SU-DHL-6 (cell line): ENCODE measurements around the gene DNAI2.

Experiments
- H2AFZ ChIP-seq: fragments of 200-600 bp; sonication (generic); 2 replicates; pipeline ENCODE4 v1.6.1; 2014; ENCODE audit warnings: low read depth, mild to moderate bottlenecking, moderate library complexity, mixed read lengths, antibody characterized with exemption, low read length; ENCODE audit not compliant: severe bottlenecking
- H3F3A ChIP-seq: fragments of 200-600 bp; shearing (Covaris generic); 2 replicates; pipeline ENCODE4 v1.6.0; 2016; ENCODE audit warnings: antibody characterized with exemption, mild to moderate bottlenecking; ENCODE audit not compliant: insufficient read depth
- H3K27ac ChIP-seq: fragments of 200-600 bp; sonication (generic); 2 replicates; pipeline ENCODE4 v1.5.1; 2016; ENCODE audit warnings: low read depth, mild to moderate bottlenecking, low read length, moderate library complexity, mixed read lengths
- H3K27me3 ChIP-seq: fragments of 200-600 bp; sonication (generic), shearing (Covaris generic); 2 replicates; pipeline ENCODE4 v1.6.0; 2014; ENCODE audit warnings: mild to moderate bottlenecking, low read length
- H3K36me3 ChIP-seq: fragments of 200-600 bp; sonication (generic); 2 replicates; pipeline ENCODE4 v1.6.1; 2014; ENCODE audit warnings: mild to moderate bottlenecking, low read length, mixed read lengths
- H3K4me2 ChIP-seq: fragments of 300-600, 200-600 bp; shearing (Covaris generic), sonication (generic); 2 replicates; pipeline ENCODE4 v1.6.0; 2014; ENCODE audit warnings: low read length, low read depth, mild to moderate bottlenecking; ENCODE audit not compliant: poor library complexity, severe bottlenecking
- H3K4me3 ChIP-seq: fragments of 200-600 bp; sonication (generic); 2 replicates; pipeline ENCODE4 v1.5.1; 2014; ENCODE audit warnings: antibody characterized with exemption, low read length, mild to moderate bottlenecking, mixed read lengths; ENCODE audit not compliant: insufficient read depth, poor library complexity, severe bottlenecking
- H3K79me2 ChIP-seq: fragments of 200-600 bp; sonication (generic); 2 replicates; pipeline ENCODE4 v1.6.1; 2014; ENCODE audit warnings: mild to moderate bottlenecking, low read length, moderate library complexity; ENCODE audit not compliant: insufficient read depth
- H3K9ac ChIP-seq: fragments of 200-600 bp; sonication (generic); 2 replicates; pipeline ENCODE4 v1.7.0; 2014; ENCODE audit warnings: mild to moderate bottlenecking, low read length
- H3K9me2 ChIP-seq: fragments of 200-600 bp; sonication (generic); replicated peaks from 2 replicates; pipeline ENCODE4 v1.6.1; 2014; ENCODE audit warnings: low read length; ENCODE audit not compliant: insufficient read depth
- H3K9me3 ChIP-seq: fragments of 200-600 bp; sonication (generic); 2 replicates; pipeline ENCODE4 v1.6.1; 2014; ENCODE audit warnings: low read length, mixed read lengths; ENCODE audit not compliant: insufficient read depth
- H4K20me1 ChIP-seq: fragments of 200-600 bp; sonication (generic); 2 replicates; pipeline ENCODE4 v1.6.1; 2014; ENCODE audit warnings: low read depth, mild to moderate bottlenecking, antibody characterized with exemption, low read length, moderate library complexity, mixed read lengths
- EZH2phosphoT487 ChIP-seq: fragments of 200-600 bp; sonication (generic), shearing (Covaris generic); conservative IDR thresholded peaks from 2 replicates; pipeline ENCODE4 v1.6.1; 2018; ENCODE audit warnings: mild to moderate bottlenecking, antibody characterized with exemption, low read length, moderate library complexity, mixed read lengths
- TF ChIP-seq, protein P1 (sequence below): fragments of 200-600 bp; sonication (generic); IDR thresholded peaks from one replicate; pipeline ENCODE4 v1.5.1; 2017; ENCODE audit warnings: antibody characterized with exemption, mild to moderate bottlenecking, low read length, moderate library complexity; ENCODE audit not compliant: insufficient read depth, poor library complexity, severe bottlenecking

The DNAI2 gene

DNA sequence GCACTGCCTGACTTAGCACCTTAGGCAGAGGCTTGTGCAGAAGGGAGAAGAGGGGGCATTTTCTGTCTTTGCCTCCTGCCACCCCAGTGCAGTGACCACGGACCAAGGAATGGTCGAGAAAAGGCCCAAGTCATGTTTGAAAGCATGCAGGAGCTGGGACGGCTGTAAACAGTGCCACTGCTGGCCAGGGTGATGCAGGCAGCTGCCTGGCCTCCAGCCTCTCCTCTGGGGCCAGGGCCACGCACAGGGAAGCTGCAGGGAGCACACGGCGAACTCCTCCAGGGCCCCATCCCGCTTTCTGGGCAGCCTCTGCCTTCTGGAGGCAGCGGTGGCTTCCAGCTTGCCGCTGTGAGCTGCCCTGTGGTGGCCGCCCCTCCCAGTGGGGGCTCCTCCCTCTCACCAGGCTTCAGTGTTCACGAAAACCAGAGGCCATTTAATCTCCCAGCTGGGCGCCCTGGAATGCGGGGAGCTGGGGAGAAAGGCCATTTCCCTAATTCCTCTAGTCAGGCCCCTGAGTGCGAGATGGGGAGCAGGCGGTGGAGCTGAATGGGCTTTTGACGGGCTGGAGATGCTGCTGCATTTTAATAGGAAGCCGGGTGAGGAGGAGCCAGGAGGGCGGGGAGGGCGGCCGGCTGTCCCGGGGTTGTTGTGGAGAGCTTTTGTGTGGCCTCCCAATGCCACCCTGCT is 28.7 kb upstream of the DNAI2 start:
- H3K9ac ChIP-seq, result no peak overlapping the region
- no peak overlapping the region for H3K4me2 ChIP-seq

DNA sequence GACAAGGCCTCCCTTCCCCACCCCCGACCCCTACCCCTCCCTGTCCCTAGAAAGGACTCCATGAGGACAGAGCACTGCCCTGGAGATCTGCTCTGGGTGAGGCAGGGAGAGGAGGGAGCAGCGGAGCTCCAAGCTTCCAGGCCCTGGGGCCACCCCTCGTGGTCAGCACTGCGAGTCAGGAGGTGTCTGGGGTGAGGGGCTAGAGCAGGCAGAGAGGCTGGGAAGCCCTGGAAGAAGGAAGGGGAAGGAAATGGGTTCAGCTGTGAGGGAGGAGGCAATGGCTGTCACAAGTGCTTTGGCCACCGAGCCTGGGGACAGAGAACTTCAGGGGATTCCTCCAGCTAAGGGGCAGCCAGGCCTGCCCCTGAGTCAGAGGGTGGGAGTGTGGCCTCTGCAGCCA is 28.2 kb upstream of the DNAI2 start:
- Histone ChIP-seq H3K27ac (no peak overlapping the region), H3K36me3 (no peaks in the 10 kb centered on the region), H3K27me3 (no peaks in the 10 kb centered on the region), H3K9me3 (no peaks in the 10 kb centered on the region), H3K9ac (no peak overlapping the region), H3K4me2 (no peak overlapping the region), H3F3A (no peaks in the 10 kb centered on the region), H3K4me3 (no peak overlapping the region), H2AFZ (no peak overlapping the region), H3K9me2 (no peaks in the 10 kb centered on the region), H3K79me2 (no peaks in the 10 kb centered on the region), H4K20me1 (no peaks in the 10 kb centered on the region)
- TF ChIP-seq, protein P1, sequence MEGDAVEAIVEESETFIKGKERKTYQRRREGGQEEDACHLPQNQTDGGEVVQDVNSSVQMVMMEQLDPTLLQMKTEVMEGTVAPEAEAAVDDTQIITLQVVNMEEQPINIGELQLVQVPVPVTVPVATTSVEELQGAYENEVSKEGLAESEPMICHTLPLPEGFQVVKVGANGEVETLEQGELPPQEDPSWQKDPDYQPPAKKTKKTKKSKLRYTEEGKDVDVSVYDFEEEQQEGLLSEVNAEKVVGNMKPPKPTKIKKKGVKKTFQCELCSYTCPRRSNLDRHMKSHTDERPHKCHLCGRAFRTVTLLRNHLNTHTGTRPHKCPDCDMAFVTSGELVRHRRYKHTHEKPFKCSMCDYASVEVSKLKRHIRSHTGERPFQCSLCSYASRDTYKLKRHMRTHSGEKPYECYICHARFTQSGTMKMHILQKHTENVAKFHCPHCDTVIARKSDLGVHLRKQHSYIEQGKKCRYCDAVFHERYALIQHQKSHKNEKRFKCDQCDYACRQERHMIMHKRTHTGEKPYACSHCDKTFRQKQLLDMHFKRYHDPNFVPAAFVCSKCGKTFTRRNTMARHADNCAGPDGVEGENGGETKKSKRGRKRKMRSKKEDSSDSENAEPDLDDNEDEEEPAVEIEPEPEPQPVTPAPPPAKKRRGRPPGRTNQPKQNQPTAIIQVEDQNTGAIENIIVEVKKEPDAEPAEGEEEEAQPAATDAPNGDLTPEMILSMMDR, result no peak
- TF ChIP-seq EZH2phosphoT487, result no peak

More for the DNA sequence above, 28.7 kb upstream of the DNAI2 start:
- Histone ChIP-seq H3K27ac (no peak overlapping the region), H3K9me3 (no peaks in the 10 kb centered on the region), H3F3A (no peaks in the 10 kb centered on the region), H3K4me3 (no peak overlapping the region), H3K79me2 (no peaks in the 10 kb centered on the region), H3K36me3 (no peaks in the 10 kb centered on the region), H2AFZ (no peak overlapping the region), H3K9me2 (no peaks in the 10 kb centered on the region), H3K27me3 (no peaks in the 10 kb centered on the region), H4K20me1 (no peaks in the 10 kb centered on the region)
- no peak for TF ChIP-seq EZH2phosphoT487
- TF ChIP-seq, protein P1, result no peak

DNA sequence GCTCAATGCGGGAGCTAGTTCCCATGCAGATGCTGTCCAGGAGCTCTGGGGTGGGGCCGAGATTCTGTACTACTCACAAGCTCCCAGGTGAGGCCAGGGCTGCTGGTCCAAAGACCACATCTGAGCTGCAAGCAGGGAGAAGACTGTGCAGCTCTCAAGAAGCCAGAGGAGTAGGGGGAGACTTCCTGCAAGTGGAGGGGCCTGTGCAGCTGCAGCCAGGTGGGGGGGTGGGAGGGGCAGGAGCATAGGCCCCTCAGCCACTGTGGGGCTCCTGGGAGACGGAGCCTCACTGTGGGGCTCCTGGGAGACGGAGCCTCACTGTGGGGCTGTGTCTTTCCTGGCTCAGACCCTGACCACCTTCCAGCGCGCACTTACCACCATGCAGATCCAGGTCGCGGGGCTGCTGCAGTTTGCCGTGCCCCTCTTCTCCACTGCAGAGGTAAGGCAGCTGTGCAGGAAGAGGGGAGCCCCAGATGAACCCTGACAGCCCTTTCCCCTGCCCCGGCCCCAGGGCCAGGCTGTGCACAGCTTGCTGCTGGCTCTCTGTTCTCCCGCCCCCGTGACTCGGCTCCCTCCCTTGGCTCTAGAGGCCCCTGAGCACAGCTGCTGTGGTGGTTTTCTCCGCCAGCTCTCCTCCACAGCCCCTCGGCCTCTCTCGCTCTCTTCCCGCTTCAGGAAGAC is 24.3 kb upstream of the DNAI2 start:
- H3F3A ChIP-seq, result no peaks in the 10 kb centered on the region
- no peaks in the 10 kb centered on the region for H3K27me3 ChIP-seq
- TF ChIP-seq EZH2phosphoT487, result no peak
- TF ChIP-seq, protein P1, result no peak
- H3K9ac ChIP-seq, result no peak overlapping the region
- H3K4me2 ChIP-seq, result no peak overlapping the region
- H3K27ac ChIP-seq, result no peak overlapping the region
- no peaks in the 10 kb centered on the region for H4K20me1 ChIP-seq
- H3K9me2 ChIP-seq, result no peaks in the 10 kb centered on the region
- H2AFZ ChIP-seq, result no peak overlapping the region
- H3K36me3 ChIP-seq, result no peaks in the 10 kb centered on the region
- no peak overlapping the region for H3K4me3 ChIP-seq
- no peaks in the 10 kb centered on the region for H3K9me3 ChIP-seq
- no peaks in the 10 kb centered on the region for H3K79me2 ChIP-seq
